ENCODE data around the gene RALGDS.

DNA sequence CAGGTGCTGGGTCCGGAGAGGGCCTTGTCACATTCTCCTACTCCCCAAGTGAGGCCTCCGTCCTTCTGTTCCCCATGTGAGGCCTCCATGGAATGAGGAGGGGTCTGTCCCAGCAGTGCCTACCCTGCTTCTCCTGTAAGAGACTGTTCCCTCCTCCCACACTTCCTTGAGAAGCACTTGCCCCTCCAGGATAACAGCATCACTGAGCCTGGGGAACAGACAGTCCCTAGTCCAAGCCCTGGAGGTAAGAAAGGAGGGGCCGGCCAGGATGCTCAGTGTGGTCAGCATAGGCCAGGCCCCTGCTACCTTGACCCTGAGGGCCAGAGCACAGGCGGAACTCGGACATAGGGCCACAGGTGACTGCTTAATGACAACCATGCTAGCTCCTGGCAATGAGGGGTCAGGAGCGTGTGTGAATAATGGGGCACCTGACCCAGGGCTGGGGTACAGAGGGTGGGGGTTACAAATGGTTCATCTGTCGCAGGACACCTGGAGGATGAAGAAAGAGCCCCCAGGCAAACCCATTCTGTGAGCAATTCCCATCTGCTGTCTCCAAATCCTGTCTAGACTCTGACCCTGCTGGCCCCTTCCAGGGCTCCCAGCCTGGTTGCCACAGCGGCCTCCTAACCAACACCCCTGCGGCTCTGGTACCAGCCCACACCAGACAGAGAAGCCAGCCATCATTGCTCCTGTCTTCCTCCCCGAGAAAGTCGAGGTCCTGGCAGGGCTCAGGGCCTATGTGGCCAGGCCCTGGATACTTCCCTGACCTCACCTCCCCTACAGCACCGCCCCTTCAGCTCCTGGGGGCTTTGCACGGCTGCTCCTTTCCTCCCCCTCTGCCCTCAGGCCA, 20.3 kb downstream of the RALGDS start:
- no peak for TF ChIP-seq EZH2 (IDR thresholded peaks at IDR 0.05; ENCODE audit: borderline replicate concordance, insufficient read depth, low read depth, low read length, poor library complexity, severe bottlenecking)
- TF ChIP-seq, protein P1, sequence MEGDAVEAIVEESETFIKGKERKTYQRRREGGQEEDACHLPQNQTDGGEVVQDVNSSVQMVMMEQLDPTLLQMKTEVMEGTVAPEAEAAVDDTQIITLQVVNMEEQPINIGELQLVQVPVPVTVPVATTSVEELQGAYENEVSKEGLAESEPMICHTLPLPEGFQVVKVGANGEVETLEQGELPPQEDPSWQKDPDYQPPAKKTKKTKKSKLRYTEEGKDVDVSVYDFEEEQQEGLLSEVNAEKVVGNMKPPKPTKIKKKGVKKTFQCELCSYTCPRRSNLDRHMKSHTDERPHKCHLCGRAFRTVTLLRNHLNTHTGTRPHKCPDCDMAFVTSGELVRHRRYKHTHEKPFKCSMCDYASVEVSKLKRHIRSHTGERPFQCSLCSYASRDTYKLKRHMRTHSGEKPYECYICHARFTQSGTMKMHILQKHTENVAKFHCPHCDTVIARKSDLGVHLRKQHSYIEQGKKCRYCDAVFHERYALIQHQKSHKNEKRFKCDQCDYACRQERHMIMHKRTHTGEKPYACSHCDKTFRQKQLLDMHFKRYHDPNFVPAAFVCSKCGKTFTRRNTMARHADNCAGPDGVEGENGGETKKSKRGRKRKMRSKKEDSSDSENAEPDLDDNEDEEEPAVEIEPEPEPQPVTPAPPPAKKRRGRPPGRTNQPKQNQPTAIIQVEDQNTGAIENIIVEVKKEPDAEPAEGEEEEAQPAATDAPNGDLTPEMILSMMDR (IDR thresholded peaks at IDR 0.05) = no peak
